ENCODE measurements around the gene LTB4R2. TPM values are rescaled to one million over a fixed set of nuclear protein-coding genes. Genes with fewer than 3 reads are reported as not detected.

The LTB4R2 gene
- total RNA-seq, 1 donor from 2014 or later = 1.8 TPM

DNA sequence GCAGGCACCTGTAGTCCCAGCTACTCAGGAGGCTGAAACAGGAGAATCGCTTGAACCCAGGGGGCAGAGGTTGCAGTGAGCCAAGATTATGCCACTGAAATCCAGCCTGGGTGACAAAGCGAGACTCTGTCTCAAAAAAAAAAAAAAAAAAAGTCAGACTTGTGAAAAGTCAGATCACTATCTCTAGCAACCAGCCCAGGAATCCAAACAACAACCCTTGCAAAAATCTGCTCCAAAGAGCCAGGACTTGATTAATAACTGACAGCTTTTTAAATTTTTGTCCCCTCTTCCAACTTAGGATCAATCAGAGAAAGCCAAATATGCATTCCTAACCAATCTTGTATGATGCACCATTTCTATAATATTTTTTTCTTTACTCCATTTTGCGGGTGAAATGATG, 50.3 kb downstream of the LTB4R2 start:
- Mint-ChIP-seq H3K9me3 (no peaks in the 10 kb centered on the region), H3K4me1 (peaks cover 2% of the 10 kb centered on the region), H3K27me3 (ENCODE audit: insufficient read depth, low read depth) (peaks cover 4% of the 10 kb centered on the region), H3K27ac (no peak overlapping the region), H3K36me3 (no peaks in the 10 kb centered on the region), H3K4me3 (no peak overlapping the region)
- Histone ChIP-seq H3K27ac (no peak overlapping the region), H3K27me3 (peaks cover 83% of the 10 kb centered on the region), H3K9ac (no peak overlapping the region), H3K36me3 (no peaks in the 10 kb centered on the region), H3K4me1 (no peaks in the 10 kb centered on the region), H3K4me3 (no peak overlapping the region), H3K4me2 (no peak overlapping the region), H3K9me3 (ENCODE audit: low read depth) (no peaks in the 10 kb centered on the region), H4K20me1 (ENCODE audit: low read depth) (no peaks in the 10 kb centered on the region), H3F3A (ENCODE audit: low read depth) (peaks cover 5% of the 10 kb centered on the region), H3K79me2 (ENCODE audit: low read depth) (no peaks in the 10 kb centered on the region), H2AFZ (replicated peaks) (no peak overlapping the region)
- no peak for TF ChIP-seq EZH2 (IDR thresholded peaks at IDR 0.05)
- TF ChIP-seq EZH2phosphoT487 (IDR thresholded peaks at IDR 0.05) = no peak
- TF ChIP-seq, protein P1, sequence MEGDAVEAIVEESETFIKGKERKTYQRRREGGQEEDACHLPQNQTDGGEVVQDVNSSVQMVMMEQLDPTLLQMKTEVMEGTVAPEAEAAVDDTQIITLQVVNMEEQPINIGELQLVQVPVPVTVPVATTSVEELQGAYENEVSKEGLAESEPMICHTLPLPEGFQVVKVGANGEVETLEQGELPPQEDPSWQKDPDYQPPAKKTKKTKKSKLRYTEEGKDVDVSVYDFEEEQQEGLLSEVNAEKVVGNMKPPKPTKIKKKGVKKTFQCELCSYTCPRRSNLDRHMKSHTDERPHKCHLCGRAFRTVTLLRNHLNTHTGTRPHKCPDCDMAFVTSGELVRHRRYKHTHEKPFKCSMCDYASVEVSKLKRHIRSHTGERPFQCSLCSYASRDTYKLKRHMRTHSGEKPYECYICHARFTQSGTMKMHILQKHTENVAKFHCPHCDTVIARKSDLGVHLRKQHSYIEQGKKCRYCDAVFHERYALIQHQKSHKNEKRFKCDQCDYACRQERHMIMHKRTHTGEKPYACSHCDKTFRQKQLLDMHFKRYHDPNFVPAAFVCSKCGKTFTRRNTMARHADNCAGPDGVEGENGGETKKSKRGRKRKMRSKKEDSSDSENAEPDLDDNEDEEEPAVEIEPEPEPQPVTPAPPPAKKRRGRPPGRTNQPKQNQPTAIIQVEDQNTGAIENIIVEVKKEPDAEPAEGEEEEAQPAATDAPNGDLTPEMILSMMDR (IDR thresholded peaks at IDR 0.05) = no peak
- DNase-seq (ENCODE audit: low spot score) = no peak

DNA sequence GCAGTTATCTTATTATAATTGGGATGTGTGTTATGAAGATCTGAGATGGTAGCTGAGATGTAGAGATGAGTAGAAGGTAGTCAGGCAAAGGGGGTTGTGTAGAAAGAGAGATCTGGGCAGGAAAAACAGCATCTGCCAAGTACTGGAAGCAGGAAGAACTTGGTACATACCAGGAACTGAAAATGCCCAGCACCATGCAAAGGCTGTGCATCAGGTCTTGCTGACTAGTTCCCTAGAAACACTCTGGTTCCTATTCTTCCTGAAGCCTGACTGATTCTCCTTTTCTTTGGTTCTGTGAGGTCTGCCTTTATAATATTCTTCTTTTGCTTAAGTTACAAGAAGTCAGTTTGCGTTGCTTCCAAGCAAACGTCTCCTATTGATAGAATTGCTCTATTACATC, 51.4 kb downstream of the LTB4R2 start:
- Histone ChIP-seq H3K4me2 (no peak overlapping the region), H3K9ac (no peak overlapping the region), H3F3A (ENCODE audit: low read depth) (peaks cover 14% of the 10 kb centered on the region), H4K20me1 (ENCODE audit: low read depth) (no peaks in the 10 kb centered on the region), H3K27ac (no peak overlapping the region), H3K4me1 (peaks cover 5% of the 10 kb centered on the region), H3K36me3 (no peaks in the 10 kb centered on the region), H3K27me3 (peaks cover 72% of the 10 kb centered on the region), H3K9me3 (ENCODE audit: low read depth) (no peaks in the 10 kb centered on the region), H3K79me2 (ENCODE audit: low read depth) (no peaks in the 10 kb centered on the region), H2AFZ (replicated peaks) (no peak overlapping the region), H3K4me3 (no peak overlapping the region)
- Mint-ChIP-seq H3K36me3 (no peaks in the 10 kb centered on the region), H3K4me1 (peaks cover 10% of the 10 kb centered on the region), H3K27me3 (ENCODE audit: insufficient read depth, low read depth) (peaks cover 5% of the 10 kb centered on the region), H3K27ac (no peak overlapping the region), H3K9me3 (no peaks in the 10 kb centered on the region), H3K4me3 (no peak overlapping the region)
- DNase-seq (ENCODE audit: low spot score) = no peak
- TF ChIP-seq, protein P1 (IDR thresholded peaks at IDR 0.05) = no peak
- TF ChIP-seq EZH2phosphoT487 (IDR thresholded peaks at IDR 0.05) (no peak), EZH2 (IDR thresholded peaks at IDR 0.05) (no peak)

Small RNA genes lying within 50 kb of the gene (small RNA-seq; reads per million reads assigned to genes)
- gene RF00026 = not detected

Other genes with a start within 250 kb of the LTB4R2 start
- gene CPNE6, start 238.6 kb upstream of the LTB4R2 start, total RNA-seq (ENCODE audit: low replicate concordance) = not detected in 2 replicates
- 11.1 and 26.6 TPM in 2 replicates for gene PCK2, start 215.8 kb upstream of the LTB4R2 start, total RNA-seq (ENCODE audit: low replicate concordance)
- gene DCAF11, start 195.4 kb upstream of the LTB4R2 start, total RNA-seq (ENCODE audit: low replicate concordance) = 66.5 and 83.8 TPM in 2 replicates
- gene NRL, start 195.2 kb upstream of the LTB4R2 start, total RNA-seq (ENCODE audit: low replicate concordance) = 0.54 and 1.9 TPM in 2 replicates
- gene FITM1, start 179.5 kb upstream of the LTB4R2 start, total RNA-seq (ENCODE audit: low replicate concordance) = 0.77 and 1.2 TPM in 2 replicates
- gene PSME1, start 173.9 kb upstream of the LTB4R2 start, total RNA-seq (ENCODE audit: low replicate concordance) = 32.7 and 37.5 TPM in 2 replicates
- gene EMC9, start 168.5 kb upstream of the LTB4R2 start, total RNA-seq (ENCODE audit: low replicate concordance) = 14.0 and 23.8 TPM in 2 replicates
- gene PSME2, start 163.5 kb upstream of the LTB4R2 start, total RNA-seq (ENCODE audit: low replicate concordance) = 43.5 and 53.5 TPM in 2 replicates
- gene RNF31, start 162.6 kb upstream of the LTB4R2 start, total RNA-seq (ENCODE audit: low replicate concordance) = 28.8 and 38.3 TPM in 2 replicates
- 6.9 and 9.7 TPM in 2 replicates for gene IRF9, start 148.9 kb upstream of the LTB4R2 start, total RNA-seq (ENCODE audit: low replicate concordance)
- 34.6 and 59.8 TPM in 2 replicates for gene REC8, start 138.1 kb upstream of the LTB4R2 start, total RNA-seq (ENCODE audit: low replicate concordance)
- gene IPO4, start 121.3 kb upstream of the LTB4R2 start, total RNA-seq (ENCODE audit: low replicate concordance) = 15.9 and 35.5 TPM in 2 replicates
- gene TM9SF1, start 114.7 kb upstream of the LTB4R2 start, total RNA-seq (ENCODE audit: low replicate concordance) = 30.5 and 37.6 TPM in 2 replicates
- not detected in 2 replicates for gene TSSK4, start 104.4 kb upstream of the LTB4R2 start, total RNA-seq (ENCODE audit: low replicate concordance)
- gene CHMP4A, start 96.7 kb upstream of the LTB4R2 start, total RNA-seq (ENCODE audit: low replicate concordance) = 35.3 and 37.1 TPM in 2 replicates
- 18.3 and 20.1 TPM in 2 replicates for gene MDP1, start 94.1 kb upstream of the LTB4R2 start, total RNA-seq (ENCODE audit: low replicate concordance)
- 170 and 220 TPM in 2 replicates for gene NEDD8, start 77.8 kb upstream of the LTB4R2 start, total RNA-seq (ENCODE audit: low replicate concordance)
- gene GMPR2, start 77.2 kb upstream of the LTB4R2 start, total RNA-seq (ENCODE audit: low replicate concordance) = 98.4 and 101 TPM in 2 replicates
- gene TINF2, start 67.5 kb upstream of the LTB4R2 start, total RNA-seq (ENCODE audit: low replicate concordance) = 32.6 and 42.5 TPM in 2 replicates
- 2.6 and 4.9 TPM in 2 replicates for gene TGM1, start 47.0 kb upstream of the LTB4R2 start, total RNA-seq (ENCODE audit: low replicate concordance)
- 7.1 and 22.9 TPM in 2 replicates for gene RABGGTA, start 38.5 kb upstream of the LTB4R2 start, total RNA-seq (ENCODE audit: low replicate concordance)
- gene DHRS1, start 10.4 kb upstream of the LTB4R2 start, total RNA-seq (ENCODE audit: low replicate concordance) = 19.7 and 27.4 TPM in 2 replicates
- 14.8 and 24.7 TPM in 2 replicates for gene NOP9, start 10.3 kb upstream of the LTB4R2 start, total RNA-seq (ENCODE audit: low replicate concordance)
- 0.12 TPM in 1 of 2 replicates, not detected in the other for gene CIDEB, start 2.2 kb upstream of the LTB4R2 start, total RNA-seq (ENCODE audit: low replicate concordance)
- gene LTB4R, start 1.4 kb downstream of the LTB4R2 start, total RNA-seq (ENCODE audit: low replicate concordance) = 1.9 and 4.6 TPM in 2 replicates
- gene ADCY4, start 24.9 kb downstream of the LTB4R2 start, total RNA-seq (ENCODE audit: low replicate concordance) = not detected in 2 replicates
- gene RIPK3, start 29.9 kb downstream of the LTB4R2 start, total RNA-seq (ENCODE audit: low replicate concordance) = not detected in 2 replicates
- 38.2 and 95.3 TPM in 2 replicates for gene NFATC4, start 58.0 kb downstream of the LTB4R2 start, total RNA-seq (ENCODE audit: low replicate concordance)
- 15.5 and 34.3 TPM in 2 replicates for gene NYNRIN, start 88.9 kb downstream of the LTB4R2 start, total RNA-seq (ENCODE audit: low replicate concordance)
- 0.25 TPM in 1 of 2 replicates, not detected in the other for gene CBLN3, start 119.5 kb downstream of the LTB4R2 start, total RNA-seq (ENCODE audit: low replicate concordance)
- gene KHNYN, start 119.8 kb downstream of the LTB4R2 start, total RNA-seq (ENCODE audit: low replicate concordance) = 20.4 and 34.7 TPM in 2 replicates
- gene SDR39U1, start 132.6 kb downstream of the LTB4R2 start, total RNA-seq (ENCODE audit: low replicate concordance) = 19.0 and 37.8 TPM in 2 replicates
- not detected in 2 replicates for gene CMA1, start 198.1 kb downstream of the LTB4R2 start, total RNA-seq (ENCODE audit: low replicate concordance)